GM23338 (cell line): ENCODE measurements around the gene ATCAY. TPM values are rescaled to one million over a fixed set of nuclear protein-coding genes. Genes with fewer than 3 reads are reported as not detected.

Experiments
- ATAC-seq: fragments of 200-7000 bp; cut with Tn5 transposase; 3 replicates; pipeline ENCODE4 v1.9.1; 2020
- DNase-seq: peaks from one replicate; pipeline ENCODE4 v3.0.0-alpha.2; 2015; ENCODE audit warnings: low spot score
- H2AFZ ChIP-seq: fragments of 200-600 bp; sonication (generic); 2 replicates; pipeline ENCODE4 v1.8.0; 2016; ENCODE audit warnings: antibody characterized with exemption, mild to moderate bottlenecking, moderate library complexity
- H3F3A ChIP-seq: fragments of 200-600 bp; sonication (generic); replicated peaks from 2 replicates; pipeline ENCODE4 v1.8.0; 2017; ENCODE audit warnings: antibody characterized with exemption, mixed run types, low read depth
- H3K27ac ChIP-seq: fragments of 200-600 bp; sonication (generic); 2 replicates; pipeline ENCODE4 v1.6.1; 2016; ENCODE audit warnings: low read depth
- H3K27me3 ChIP-seq: fragments of 200-600 bp; sonication (generic); 2 replicates; pipeline ENCODE4 v1.8.0; 2016; ENCODE audit warnings: mild to moderate bottlenecking, mixed run types, moderate library complexity; ENCODE audit not compliant: insufficient read depth
- H3K36me3 ChIP-seq: fragments of 200-600 bp; sonication (generic); 2 replicates; pipeline ENCODE4 v1.8.0; 2016; ENCODE audit warnings: mild to moderate bottlenecking; ENCODE audit not compliant: insufficient read depth
- H3K4me1 ChIP-seq: fragments of 200-600 bp; sonication (generic); 2 replicates; pipeline ENCODE4 v1.8.0; 2016; ENCODE audit warnings: mild to moderate bottlenecking, moderate library complexity; ENCODE audit not compliant: insufficient read depth
- H3K4me2 ChIP-seq: fragments of 200-600 bp; sonication (generic); 2 replicates; pipeline ENCODE4 v1.7.1; 2017; ENCODE audit warnings: mixed run types
- H3K4me3 ChIP-seq: fragments of 200-600 bp; sonication (generic); 2 replicates; pipeline ENCODE4 v1.6.1; 2016; ENCODE audit warnings: mixed run types
- H3K79me2 ChIP-seq: fragments of 200-600 bp; sonication (generic); replicated peaks from 2 replicates; pipeline ENCODE4 v1.8.0; 2017; ENCODE audit warnings: mild to moderate bottlenecking; ENCODE audit not compliant: insufficient read depth
- H3K9me2 ChIP-seq: fragments of 200-600 bp; sonication (generic); 2 replicates; pipeline ENCODE4 v1.8.0; 2017; ENCODE audit not compliant: insufficient read depth
- H4K20me1 ChIP-seq: fragments of 200-600 bp; sonication (generic); replicated peaks from 2 replicates; pipeline ENCODE4 v1.8.0; 2017; ENCODE audit warnings: mild to moderate bottlenecking; ENCODE audit not compliant: insufficient read depth
- H3K27ac Mint-ChIP-seq: 2 replicates; pipeline ENCODE4 v1.8.0; 2020; ENCODE audit warnings: inconsistent platforms, mild to moderate bottlenecking, moderate library complexity, mixed read lengths
- H3K27me3 Mint-ChIP-seq: 3 replicates; pipeline ENCODE4 v1.8.0; 2022; ENCODE audit warnings: low read depth, mild to moderate bottlenecking, moderate library complexity, mixed read lengths, inconsistent platforms; ENCODE audit not compliant: insufficient read depth, poor library complexity
- H3K36me3 Mint-ChIP-seq: 3 replicates; pipeline ENCODE4 v1.8.0; 2021; ENCODE audit warnings: low read depth, mild to moderate bottlenecking, inconsistent platforms, moderate library complexity, mixed read lengths
- H3K4me1 Mint-ChIP-seq: 3 replicates; pipeline ENCODE4 v1.8.0; 2020; ENCODE audit warnings: mild to moderate bottlenecking, inconsistent platforms, mixed read lengths
- H3K4me3 Mint-ChIP-seq: 3 replicates; pipeline ENCODE4 v1.8.0; 2021; ENCODE audit warnings: moderate library complexity, mild to moderate bottlenecking, inconsistent platforms, mixed read lengths
- H3K9me3 Mint-ChIP-seq: 3 replicates; pipeline ENCODE4 v1.8.0; 2020; ENCODE audit warnings: moderate library complexity, mild to moderate bottlenecking, inconsistent platforms, mixed read lengths
- CREB1 ChIP-seq: fragments of 250-450 bp; sonication (Bioruptor Pico); IDR thresholded peaks from 2 replicates; pipeline ENCODE4 v1.5.0; 2020; ENCODE audit warnings: low read depth, mild to moderate bottlenecking, moderate library complexity
- CTCF ChIP-seq, 2 experiments: fragments of 200-600 bp in 1 of 2; sonication (generic) in 1 of 2; conservative IDR thresholded peaks; 2 replicates each; pipeline versions ENCODE4 v1.5.1 to v1.6.1; 2016 to 2017; ENCODE audit warnings: antibody characterized with exemption in 2 of 2, low read depth in 2 of 2, mild to moderate bottlenecking in 2 of 2, moderate library complexity in 1 of 2
- ETS1 ChIP-seq: IDR thresholded peaks from 2 replicates; pipeline ENCODE4 v1.6.1; 2016; ENCODE audit warnings: antibody characterized with exemption
- EZH2 ChIP-seq: fragments of 200-600 bp; sonication (generic); IDR thresholded peaks from one replicate; pipeline ENCODE4 v1.8.0; 2017; ENCODE audit warnings: antibody characterized with exemption, mild to moderate bottlenecking, low read depth; ENCODE audit not compliant: unreplicated experiment
- EZH2phosphoT487 ChIP-seq: fragments of 200-600 bp; sonication (generic); IDR thresholded peaks from one replicate; pipeline ENCODE4 v1.8.1; 2018; ENCODE audit warnings: antibody characterized with exemption; ENCODE audit not compliant: unreplicated experiment
- JUNB ChIP-seq: IDR thresholded peaks from one replicate; pipeline ENCODE4 v1.6.1; 2016; ENCODE audit warnings: antibody characterized with exemption; ENCODE audit not compliant: unreplicated experiment
- NANOG ChIP-seq: IDR thresholded peaks from 2 replicates; pipeline ENCODE4 v1.6.1; 2016; ENCODE audit warnings: antibody characterized with exemption, borderline replicate concordance
- POLR2AphosphoS5 ChIP-seq: IDR thresholded peaks from 2 replicates; pipeline ENCODE4 v1.6.1; 2016; ENCODE audit warnings: antibody characterized with exemption, low read depth
- STAT1 ChIP-seq: IDR thresholded peaks from one replicate; pipeline ENCODE4 v1.6.1; 2016; ENCODE audit warnings: antibody characterized with exemption; ENCODE audit not compliant: unreplicated experiment
- ZNF462 ChIP-seq: fragments of 250-450 bp; sonication (Bioruptor Pico); IDR thresholded peaks from 2 replicates; pipeline ENCODE4 v1.5.0; 2020; ENCODE audit warnings: mild to moderate bottlenecking, moderate library complexity
- polyA plus RNA-seq: library from polyadenylated mRNA; unstranded; fragments of >200 nt; fragmentation: Nextera tagmentation; extraction: Ambion mirVana; gene quantifications from 2 replicates; pipeline ENCODE4 v1.2.1, GENCODE V29; 2016
- total RNA-seq: library from RNA; depleted of rRNA; stranded (reverse); fragments of >200 nt; shearing (Covaris generic); gene quantifications from 2 replicates; pipeline ENCODE4 v1.2.3, GENCODE V29; 2014

The ATCAY gene
- total and polyA plus RNA-seq, 2 experiments from 2014 or later, result 16.9 to 45.7 TPM

GRCh38 chr19:3964256-3965194 is 84.0 kb downstream of the ATCAY start:
- Mint-ChIP-seq H3K36me3 (peaks cover 80% of the 10 kb centered on the region), H3K27ac (no peak overlapping the region), H3K4me3 (no peak overlapping the region)

More at GRCh38 chr19:3964256-3965194, 84.0 kb downstream of the ATCAY start:
- H3K9me3 Mint-ChIP-seq, result no peaks in the 10 kb centered on the region
- Histone ChIP-seq H3K36me3 (peaks cover 14% of the 10 kb centered on the region; the same call in 1 of the 2 replicates), H4K20me1 (peaks cover 33% of the 10 kb centered on the region), H3K4me2 (no peak overlapping the region), H3K9me2 (no peaks in the 10 kb centered on the region), H3K4me3 (no peak overlapping the region), H3K79me2 (peaks cover 37% of the 10 kb centered on the region), H3F3A (peaks cover 18% of the 10 kb centered on the region), H2AFZ (no peak overlapping the region), H3K27ac (no peak overlapping the region), H3K27me3 (no peaks in the 10 kb centered on the region), H3K4me1 (peaks cover 8% of the 10 kb centered on the region; the same call in 1 of the 2 replicates)
- ATAC-seq, result no peak
- H3K27me3 Mint-ChIP-seq, result peaks cover 14% of the 10 kb centered on the region
- no peak for DNase-seq
- no peak for TF ChIP-seq ZNF462 (CRISPR knock-in tag)
- TF ChIP-seq POLR2AphosphoS5, result no peak
- TF ChIP-seq EZH2, result no peak
- TF ChIP-seq CREB1, result no peak
- TF ChIP-seq STAT1, result no peak
- TF ChIP-seq JUNB, result no peak
- TF ChIP-seq CTCF (conservative IDR thresholded peaks at IDR 0.05; ENCODE audit: low read depth in 2 of 2), result no peak
- no peak for TF ChIP-seq EZH2phosphoT487
- no peak for TF ChIP-seq ETS1
- no peak for TF ChIP-seq NANOG
- peaks cover 18% of the 10 kb centered on the region for H3K4me1 Mint-ChIP-seq
